ENCODE results near the gene HDHD3.

HDHD3 gene

DNA sequence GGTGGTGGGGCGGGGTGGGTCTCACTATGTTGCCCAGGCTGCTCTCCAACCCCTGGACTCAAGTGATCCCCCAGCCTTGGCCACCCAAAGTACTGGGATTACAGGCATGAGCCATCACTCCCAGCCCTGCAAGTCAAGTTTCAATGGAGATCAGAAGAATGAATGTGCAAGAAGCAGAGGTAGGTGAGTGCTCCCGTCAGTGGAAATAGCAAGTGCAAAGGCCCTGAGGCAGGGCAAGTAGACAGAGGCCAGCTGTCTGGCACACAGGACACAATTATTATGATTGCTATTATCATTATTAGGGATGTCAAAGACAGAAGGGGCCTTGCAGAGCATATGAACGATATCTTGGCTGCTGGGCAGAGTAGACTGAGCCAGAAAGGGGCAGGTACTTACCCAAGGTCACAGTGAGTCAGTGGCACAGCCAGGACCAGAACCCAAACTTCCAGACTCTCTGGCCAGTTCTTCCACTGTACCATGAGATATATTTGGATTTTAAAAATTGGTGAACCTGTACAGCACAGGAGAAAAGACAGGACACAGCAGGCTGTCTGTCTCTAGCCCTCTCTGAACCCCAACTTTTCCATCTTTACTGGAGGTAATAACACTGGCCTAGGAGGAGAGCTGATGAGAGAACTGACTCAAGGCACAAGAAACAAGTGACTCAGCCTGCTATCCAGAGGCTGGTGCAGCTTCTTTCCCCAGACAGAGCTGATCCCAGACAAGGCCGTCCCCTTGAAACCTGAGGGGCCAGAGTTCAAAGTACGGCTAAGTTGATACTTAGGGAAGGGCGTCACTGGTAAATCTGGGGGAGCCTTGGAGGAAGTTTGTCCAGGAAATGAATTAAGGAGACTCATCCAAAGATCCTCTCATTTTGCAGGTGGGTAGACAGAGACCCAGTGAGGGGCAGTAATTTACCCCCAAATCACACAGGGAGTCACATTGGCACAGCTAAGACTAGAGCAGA lies 1.4 kb downstream of the HDHD3 start:
- TF ChIP-seq POLR2A (IDR thresholded peaks at IDR 0.05; ENCODE audit: low read length): no peak
- TF ChIP-seq GATA1 (IDR thresholded peaks at IDR 0.05; ENCODE audit: low read depth, low read length): no peak

DNA sequence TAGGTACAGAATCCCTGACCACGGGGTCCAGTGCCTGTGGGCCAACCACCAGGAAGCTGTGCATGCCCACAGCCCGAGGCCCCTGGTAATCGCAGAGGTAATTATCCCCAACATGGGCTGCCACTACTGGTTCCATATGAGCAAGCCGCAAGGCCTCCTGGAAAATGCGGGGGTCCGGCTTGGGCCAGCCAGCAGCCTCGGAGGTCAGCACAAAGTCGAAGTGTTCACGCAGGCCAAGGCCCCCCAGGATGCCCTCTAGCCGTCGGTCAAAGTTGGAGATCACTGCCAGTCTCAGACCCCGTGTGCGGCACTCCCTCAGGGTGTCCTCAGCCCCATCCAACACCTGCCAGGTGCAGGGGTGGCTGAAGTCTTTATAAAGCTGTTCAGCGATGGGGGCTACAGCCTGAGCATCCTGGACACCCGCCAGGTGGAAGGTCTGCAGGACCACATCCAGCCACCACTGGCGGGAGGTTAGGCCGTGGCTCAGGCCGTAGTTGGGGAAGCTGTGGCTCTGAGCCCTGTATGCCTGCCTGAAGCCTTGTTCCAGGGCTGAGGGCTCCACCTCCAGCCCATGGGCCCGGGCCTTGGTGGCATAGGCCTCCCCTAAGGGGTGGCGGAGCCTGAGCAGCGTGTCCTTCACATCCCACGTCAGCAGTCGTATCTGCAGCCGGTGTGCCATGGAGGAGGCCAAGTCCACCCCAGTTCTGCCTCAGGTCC lies 3.0 kb downstream of the HDHD3 start:
- no peak for DNase-seq
- no peak for TF ChIP-seq GATA1 (IDR thresholded peaks at IDR 0.05; ENCODE audit: low read depth, low read length)
- TF ChIP-seq POLR2A (IDR thresholded peaks at IDR 0.05; ENCODE audit: low read length): no peak

More for the DNA sequence above, 1.4 kb downstream of the HDHD3 start:
- peak in 1 of 2 experiments; percentile 50 for DNase-seq

DNA sequence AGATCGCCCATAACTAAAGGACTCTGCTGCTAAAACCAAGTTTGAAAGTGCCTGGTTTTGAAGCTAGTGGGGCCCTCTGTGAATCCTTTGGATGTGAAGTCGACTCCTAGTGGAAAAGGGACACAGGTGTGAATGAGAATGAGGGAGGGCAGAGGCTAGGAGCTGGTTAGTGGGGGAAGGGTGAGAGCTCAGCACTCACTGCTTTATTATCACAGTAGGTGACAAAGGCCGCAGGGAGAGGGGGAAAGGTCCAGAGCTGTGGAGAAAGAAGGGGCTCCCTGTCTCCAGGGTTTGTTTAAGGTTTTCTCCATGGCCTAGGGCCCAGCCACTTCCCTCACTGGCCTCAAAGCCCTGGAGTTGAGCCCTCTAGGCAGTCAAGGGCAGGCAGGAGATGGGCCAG lies 3.5 kb downstream of the HDHD3 start:
- TF ChIP-seq GATA1 (IDR thresholded peaks at IDR 0.05; ENCODE audit: low read depth, low read length) (no peak), POLR2A (IDR thresholded peaks at IDR 0.05; ENCODE audit: low read length) (no peak)
- no peak for DNase-seq

DNA sequence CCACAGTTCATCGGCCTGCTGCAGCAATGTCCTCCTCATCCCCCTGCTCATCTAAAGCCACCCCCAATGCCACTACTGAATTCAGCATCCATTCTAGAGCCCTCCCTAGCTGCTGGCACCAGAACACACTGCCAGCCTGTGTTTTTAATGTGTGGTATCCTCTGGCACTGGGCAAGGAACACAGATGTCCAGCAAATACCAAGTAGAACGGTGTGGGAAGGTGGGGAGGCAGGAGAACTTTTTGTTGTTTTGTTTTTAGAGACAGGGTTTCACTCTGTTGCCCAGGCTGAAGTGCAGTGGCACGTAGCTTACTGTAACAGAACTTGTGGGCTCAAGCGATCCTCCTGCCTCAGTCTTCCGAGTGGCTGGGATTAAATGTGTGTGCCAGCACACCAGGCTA lies 4.7 kb downstream of the HDHD3 start:
- TF ChIP-seq POLR2A (IDR thresholded peaks at IDR 0.05; ENCODE audit: low read length) (no peak), GATA1 (IDR thresholded peaks at IDR 0.05; ENCODE audit: low read depth, low read length) (no peak)
- DNase-seq: no peak

DNA sequence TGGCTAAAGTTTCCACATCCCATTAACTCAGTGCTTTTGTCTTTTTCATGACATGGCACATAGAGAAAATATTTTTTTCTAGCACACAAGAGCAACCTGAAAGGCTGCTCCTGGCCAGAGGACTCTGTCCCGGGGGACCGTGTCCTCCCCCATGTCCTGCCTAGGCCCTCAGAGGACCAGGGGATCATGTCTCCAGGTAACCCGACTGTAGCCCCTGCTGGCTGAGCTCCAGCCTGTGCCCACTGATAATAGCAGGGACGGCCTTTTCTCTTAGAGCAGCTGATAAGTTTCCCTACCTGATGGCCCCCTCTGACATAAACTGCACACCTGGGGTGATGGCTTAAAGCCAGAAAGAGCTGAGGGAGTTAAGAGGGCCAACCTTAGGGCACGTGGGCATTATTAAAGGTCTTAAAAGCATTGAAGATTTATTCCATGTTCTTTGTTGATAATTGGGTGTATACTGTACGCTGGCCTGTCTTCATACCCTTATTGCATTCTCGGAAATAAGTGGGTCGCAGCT lies 5.9 kb downstream of the HDHD3 start:
- TF ChIP-seq GATA1 (IDR thresholded peaks at IDR 0.05; ENCODE audit: low read depth, low read length) (no peak), POLR2A (IDR thresholded peaks at IDR 0.05; ENCODE audit: low read length) (no peak)
- no peak for DNase-seq

DNA sequence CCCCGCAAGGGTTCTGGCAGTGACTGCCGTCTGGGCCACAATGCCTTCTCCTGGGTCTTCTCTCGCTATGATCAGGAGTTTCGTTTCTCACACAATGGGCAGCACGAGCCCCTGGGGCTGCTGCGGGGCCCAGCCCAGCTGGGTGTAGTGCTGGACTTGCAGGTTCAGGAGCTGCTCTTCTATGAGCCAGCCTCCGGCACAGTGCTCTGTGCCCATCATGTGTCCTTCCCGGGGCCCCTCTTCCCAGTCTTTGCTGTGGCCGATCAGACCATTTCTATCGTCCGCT lies 7.0 kb downstream of the HDHD3 start:
- TF ChIP-seq GATA1 (IDR thresholded peaks at IDR 0.05; ENCODE audit: low read depth, low read length) (no peak), POLR2A (IDR thresholded peaks at IDR 0.05; ENCODE audit: low read length) (no peak)
- no peak for DNase-seq

DNA sequence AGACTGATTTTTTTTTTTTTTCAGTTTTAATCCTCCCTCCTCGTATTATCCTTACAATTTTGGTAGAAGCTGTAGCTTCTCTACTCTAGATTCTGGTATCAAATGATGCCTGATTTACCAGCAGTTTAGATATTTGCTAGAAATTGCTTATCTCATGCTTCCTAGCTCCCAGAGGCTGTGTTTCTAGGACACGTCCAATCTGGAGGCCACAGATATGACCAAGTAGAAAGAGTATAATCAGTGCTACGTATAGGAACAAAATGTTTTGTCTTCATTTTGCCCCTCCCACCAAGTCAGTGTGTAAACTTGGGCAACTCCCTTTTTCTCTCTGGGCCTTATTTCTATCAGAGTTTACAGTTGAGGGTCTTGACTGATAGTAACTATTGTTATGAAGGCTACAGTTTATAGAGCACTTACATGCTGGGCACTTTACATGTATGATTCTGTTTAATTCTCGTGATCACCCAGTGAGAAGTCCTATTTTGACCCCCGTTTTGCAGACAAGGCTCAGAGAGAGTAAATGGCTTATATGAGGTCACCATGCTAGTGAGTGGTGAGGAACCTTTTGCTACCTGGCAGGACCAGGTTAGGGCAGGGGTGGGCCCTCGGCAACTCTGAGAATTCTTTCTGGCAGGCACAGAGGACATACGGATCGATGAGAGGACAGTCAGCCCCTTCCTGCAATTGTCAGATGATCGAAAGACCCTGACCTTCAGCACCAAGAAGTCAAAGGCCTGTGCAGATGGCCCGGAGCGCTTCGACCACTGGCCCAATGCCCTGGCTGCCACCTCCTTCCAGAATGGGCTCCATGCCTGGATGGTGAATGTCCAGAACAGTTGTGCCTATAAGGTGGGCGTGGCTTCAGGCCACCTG lies 7.6 kb downstream of the HDHD3 start:
- DNase-seq: peak; percentile 70 to 91
- TF ChIP-seq POLR2A (IDR thresholded peaks at IDR 0.05; ENCODE audit: low read length): peak; percentile 24
- peak; percentile 92 for TF ChIP-seq GATA1 (IDR thresholded peaks at IDR 0.05; ENCODE audit: low read depth, low read length)

DNA sequence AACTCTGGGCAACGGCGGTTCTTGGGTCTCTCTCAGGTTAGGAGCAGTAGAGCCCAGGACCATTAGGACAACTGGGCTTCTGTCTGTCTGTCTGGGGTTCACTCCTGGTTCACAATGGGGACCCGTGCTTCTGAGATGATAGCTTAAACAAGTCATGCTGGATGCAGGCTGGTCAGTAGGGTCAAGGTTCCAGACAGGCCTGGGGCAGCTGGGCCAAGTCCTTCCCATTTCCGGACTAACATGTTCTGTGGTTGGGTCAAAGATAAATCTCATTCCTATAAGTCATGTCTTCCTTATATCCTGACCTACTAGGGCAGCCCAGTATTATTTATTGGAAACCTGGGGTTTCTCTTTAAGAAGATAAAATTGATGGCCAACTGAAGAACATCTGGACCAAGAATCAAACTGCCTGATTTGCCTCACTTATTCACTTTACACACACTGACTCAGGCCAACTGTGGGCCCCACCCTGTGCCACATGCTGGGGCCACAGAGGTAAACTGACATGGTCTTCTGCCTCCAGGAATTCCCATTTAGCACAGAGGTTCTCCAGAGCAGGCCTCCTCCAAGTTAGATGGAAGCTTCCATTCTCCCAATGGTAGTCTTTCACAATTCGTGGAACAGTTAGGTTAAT lies 8.3 kb downstream of the HDHD3 start:
- peak; percentile 54 to 59 for DNase-seq
- TF ChIP-seq POLR2A (IDR thresholded peaks at IDR 0.05; ENCODE audit: low read length) (no peak), GATA1 (IDR thresholded peaks at IDR 0.05; ENCODE audit: low read depth, low read length) (no peak)

DNA sequence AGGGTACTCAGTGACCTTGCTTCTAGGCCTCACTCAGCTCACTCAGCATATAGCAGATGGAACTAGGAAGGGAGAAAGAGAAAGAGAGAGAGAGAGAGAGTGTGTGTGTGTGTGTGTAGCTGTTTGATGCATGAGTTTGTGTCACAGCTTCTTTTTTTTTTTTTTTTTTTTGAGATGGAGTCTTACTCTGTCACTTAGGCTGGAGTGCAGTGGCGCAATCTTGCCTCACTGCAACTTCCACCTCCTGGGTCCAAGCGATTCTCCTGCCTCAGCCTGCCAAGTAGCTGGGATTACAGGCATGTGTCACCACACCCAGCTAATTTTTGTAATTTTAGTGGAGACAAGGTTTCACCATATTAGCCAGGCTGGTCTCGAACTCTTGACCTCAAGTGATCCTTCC lies 11.1 kb downstream of the HDHD3 start:
- DNase-seq: peak; percentile 38 to 60

DNA sequence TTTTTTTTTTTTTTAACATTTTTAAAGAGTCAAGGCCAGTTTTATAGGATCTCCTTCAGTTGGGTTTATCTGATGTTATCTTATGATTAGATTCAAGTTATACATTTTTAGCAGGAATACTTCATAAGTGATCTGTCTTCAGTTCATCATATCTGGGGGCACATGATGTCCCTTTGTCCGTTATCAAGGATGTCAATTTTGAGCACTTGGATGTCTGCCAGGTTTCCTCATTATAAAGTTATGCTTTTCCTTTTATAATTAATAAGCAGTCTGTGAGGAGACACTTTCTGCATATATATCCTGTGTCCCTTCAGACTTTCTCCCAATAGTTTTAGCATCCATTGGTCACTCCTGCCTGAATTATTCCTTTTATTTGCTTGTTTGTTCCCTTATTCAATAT lies 11.8 kb downstream of the HDHD3 start:
- TF ChIP-seq GATA1 (IDR thresholded peaks at IDR 0.05; ENCODE audit: low read depth, low read length): no peak
- no peak for TF ChIP-seq POLR2A (IDR thresholded peaks at IDR 0.05; ENCODE audit: low read length)

DNA sequence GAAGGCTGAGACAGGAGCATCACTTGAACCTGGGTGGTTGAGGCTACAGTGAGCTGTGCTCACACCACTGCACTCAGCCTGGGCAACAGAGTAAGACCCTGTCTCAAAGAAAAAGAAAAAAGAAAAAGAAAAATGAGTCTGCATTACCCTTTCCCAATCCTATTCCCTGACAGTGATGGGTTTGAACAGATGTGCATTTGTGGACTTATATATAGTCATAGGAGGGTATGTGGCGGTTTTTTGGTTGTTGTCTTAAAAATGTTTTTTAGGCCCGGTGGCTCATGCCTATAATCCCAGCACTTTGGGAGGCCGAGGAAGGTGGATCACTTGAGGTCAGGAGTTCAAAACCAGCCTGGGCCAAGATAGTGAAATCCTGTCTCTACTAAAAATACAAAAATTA lies 13.4 kb downstream of the HDHD3 start:
- no peak for TF ChIP-seq POLR2A (IDR thresholded peaks at IDR 0.05; ENCODE audit: low read length)
- no peak for TF ChIP-seq GATA1 (IDR thresholded peaks at IDR 0.05; ENCODE audit: low read depth, low read length)
- DNase-seq: no peak

More for the DNA sequence above, 11.8 kb downstream of the HDHD3 start:
- peak; percentile 77 to 78 for DNase-seq

DNA sequence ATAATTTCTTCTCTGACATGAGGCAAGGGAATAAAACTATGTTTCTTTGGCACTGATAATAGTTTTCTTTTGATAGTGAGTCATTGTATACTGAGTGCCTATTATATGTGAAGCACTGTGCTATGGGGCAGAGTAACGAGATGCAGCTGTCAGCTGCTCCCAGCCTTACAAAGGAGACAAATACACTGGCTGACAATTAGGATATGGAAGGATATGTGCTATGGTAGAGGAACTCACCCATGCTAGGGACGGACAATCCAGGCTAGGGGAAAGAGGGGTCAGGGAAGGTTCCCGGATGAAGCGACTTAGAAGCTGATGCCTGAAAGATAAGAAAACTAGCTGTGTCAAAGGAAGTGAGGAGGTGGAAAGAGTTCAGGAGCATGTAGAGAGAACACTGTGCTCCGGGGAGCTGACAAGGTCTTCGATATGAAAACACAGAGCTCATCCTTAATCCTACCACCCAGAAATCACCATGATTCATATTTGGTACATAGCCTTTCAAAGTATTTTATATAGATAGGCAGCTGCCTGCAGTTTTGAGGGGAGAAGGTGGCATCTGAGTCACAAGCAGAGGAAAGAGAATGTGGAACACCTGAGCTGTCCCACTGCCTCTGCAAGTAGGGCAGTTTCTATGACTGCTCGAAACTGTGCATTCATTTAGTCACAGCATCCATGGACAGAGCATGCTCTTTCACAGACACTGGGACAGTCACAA lies 15.3 kb downstream of the HDHD3 start:
- DNase-seq: no peak

More for the DNA sequence above, 15.3 kb downstream of the HDHD3 start:
- no peak for TF ChIP-seq POLR2A (IDR thresholded peaks at IDR 0.05; ENCODE audit: low read length)
- TF ChIP-seq GATA1 (IDR thresholded peaks at IDR 0.05; ENCODE audit: low read depth, low read length): no peak
